Mammary epithelial cell (primary cell): ENCODE measurements around the gene MOGAT1.

Experiments used
- CTCF ChIP-seq, 2 donors: IDR thresholded peaks in 1 of 2; conservative IDR thresholded peaks in 1 of 2; 2 replicates each; pipeline ENCODE4 v1.5.1; 2011 to 2012; ENCODE audit warnings: inconsistent platforms in 2 of 2, low read length in 2 of 2, mild to moderate bottlenecking in 2 of 2, control low read depth in 1 of 2, low read depth in 1 of 2; ENCODE audit not compliant: insufficient read depth in 1 of 2; ENCODE audit errors: extremely low read depth in 1 of 2
- EZH2 ChIP-seq: IDR thresholded peaks from 2 replicates; pipeline ENCODE4 v1.6.1; 2012; ENCODE audit warnings: low read length, inconsistent platforms, borderline replicate concordance

- TF ChIP-seq CTCF (conservative IDR thresholded peaks at IDR 0.05 in 1 of 2, IDR thresholded peaks at IDR 0.05 in 1 of 2; ENCODE audit: extremely low read depth in 1 of 2, insufficient read depth in 1 of 2, low read depth in 1 of 2, low read length in 2 of 2) (no peak), EZH2 (no peak)
Measured at GRCh38 chr2:222627764-222628163, 43.7 kb upstream of the MOGAT1 start.
